H1 (cell line): ENCODE measurements around the gene ATP6V1F.
A peak's percentile ranks its signal among the peaks of the same experiment; 100 is the strongest.

Experiments
- EZH2 ChIP-seq: fragments of 200-600 bp; sonication (generic); IDR thresholded peaks from 2 replicates; pipeline ENCODE4 v1.7.1; 2012; ENCODE audit warnings: low read depth, mild to moderate bottlenecking, moderate library complexity, low read length, inconsistent platforms; ENCODE audit not compliant: severe bottlenecking
- HDAC2 ChIP-seq, 2 experiments: fragments of 300-600 bp in 1 of 2; sonication (generic) in 1 of 2; IDR thresholded peaks; 2 replicates each; pipeline ENCODE4 v1.6.1; 2011 to 2012; ENCODE audit warnings: low read depth in 2 of 2, low read length in 2 of 2, mild to moderate bottlenecking in 2 of 2, moderate library complexity in 2 of 2, borderline replicate concordance in 1 of 2, inconsistent platforms in 1 of 2
- JUN ChIP-seq: IDR thresholded peaks from 2 replicates; pipeline ENCODE4 v1.6.1; 2011; ENCODE audit warnings: low read depth, mild to moderate bottlenecking, improper control_type of control experiment, low read length
- POLR2A ChIP-seq, 2 experiments: IDR thresholded peaks; 1 replicate in 1 of 2; 2 replicates in 1 of 2; pipeline ENCODE4 v1.6.1; 2011; ENCODE audit warnings: low read depth in 2 of 2, low read length in 2 of 2, mild to moderate bottlenecking in 2 of 2; ENCODE audit errors: control extremely low read depth in 1 of 2
- POLR2AphosphoS5 ChIP-seq: IDR thresholded peaks from 2 replicates; pipeline ENCODE4 v1.6.1; 2011; ENCODE audit warnings: low read depth, low read length
- RBBP5 ChIP-seq: IDR thresholded peaks from 2 replicates; pipeline ENCODE4 v1.7.1; 2012; ENCODE audit warnings: low read depth, mild to moderate bottlenecking, inconsistent platforms, low read length, moderate library complexity, borderline replicate concordance
- SIRT6 ChIP-seq: IDR thresholded peaks from one replicate; pipeline ENCODE4 v1.7.1; 2012; ENCODE audit warnings: low read length, inconsistent platforms
- SIX5 ChIP-seq: IDR thresholded peaks from 2 replicates; pipeline ENCODE4 v1.6.1; 2011; ENCODE audit warnings: mild to moderate bottlenecking, low read depth, low read length
- TAF1 ChIP-seq: IDR thresholded peaks from 2 replicates; pipeline ENCODE4 v1.6.1; 2011; ENCODE audit warnings: mild to moderate bottlenecking, low read depth, low read length
- TCF12 ChIP-seq: IDR thresholded peaks from 2 replicates; pipeline ENCODE4 v1.6.1; 2011; ENCODE audit warnings: low read depth, mild to moderate bottlenecking, low read length
- TF ChIP-seq, protein P1 (sequence below): IDR thresholded peaks from 2 replicates; pipeline ENCODE4 v1.6.1; 2012; ENCODE audit warnings: inconsistent platforms
- TF ChIP-seq, protein P2 (sequence below), 3 experiments: IDR thresholded peaks; 1 replicate in 2 of 3; 2 replicates in 1 of 3; pipeline versions ENCODE4 v1.5.1 to v1.6.1; 2011; ENCODE audit warnings: low read length in 3 of 3, mild to moderate bottlenecking in 3 of 3, inconsistent platforms in 2 of 3, low read depth in 1 of 3, moderate library complexity in 1 of 3; ENCODE audit not compliant: insufficient read depth in 1 of 3; ENCODE audit errors: control extremely low read depth in 1 of 3
- TF ChIP-seq, protein P3 (sequence below): IDR thresholded peaks from 2 replicates; pipeline ENCODE4 v1.6.1; 2011; ENCODE audit warnings: low read depth, mild to moderate bottlenecking, low read length; ENCODE audit not compliant: insufficient read depth

DNA sequence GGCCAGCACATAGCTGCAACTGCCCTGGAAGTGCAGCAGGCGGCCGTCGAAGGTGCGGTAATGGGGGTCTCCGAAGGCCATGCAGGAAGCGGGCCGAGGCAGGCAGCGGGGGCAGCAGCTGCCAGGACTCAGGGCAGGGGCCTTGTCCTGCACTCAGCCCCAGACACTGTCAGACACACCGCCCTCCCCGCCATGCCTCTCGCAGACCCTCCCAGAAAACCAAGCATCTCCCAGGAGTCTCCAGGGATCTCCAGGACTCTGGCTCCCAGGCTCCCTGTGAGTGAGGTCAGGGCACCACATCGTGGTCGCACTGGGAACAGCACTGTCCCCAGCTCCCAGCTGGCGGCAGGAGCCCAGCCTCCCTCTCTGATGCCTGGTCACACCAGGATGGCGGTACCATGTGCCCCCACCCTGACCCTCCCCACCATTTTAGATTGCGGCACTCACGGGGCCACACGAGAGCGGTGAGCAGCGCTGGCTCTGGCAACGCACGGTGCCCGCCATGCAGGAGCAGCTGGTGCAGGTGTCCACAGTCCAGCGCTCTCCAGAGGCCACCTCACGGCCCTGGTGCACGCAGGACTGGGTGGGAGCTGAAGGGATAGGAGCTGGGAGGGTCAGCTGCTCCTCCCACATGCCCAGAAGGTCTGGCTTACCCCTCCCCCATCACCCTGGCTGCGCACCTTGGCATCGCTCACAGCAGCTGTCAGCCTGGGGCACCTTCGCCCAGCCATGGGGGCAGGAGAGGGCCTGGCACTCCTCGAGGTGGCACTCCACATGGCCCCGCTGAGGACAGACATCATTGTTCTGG, 17.5 kb downstream of the ATP6V1F start:
- TF ChIP-seq TAF1 (no peak), RBBP5 (no peak), POLR2A (IDR thresholded peaks at IDR 0.05; ENCODE audit: control extremely low read depth in 1 of 2, low read depth in 2 of 2, low read length in 2 of 2) (no peak), SIX5 (no peak), JUN (no peak), POLR2AphosphoS5 (no peak), HDAC2 (IDR thresholded peaks at IDR 0.05; ENCODE audit: borderline replicate concordance in 1 of 2, low read depth in 2 of 2, low read length in 2 of 2) (no peak), EZH2 (no peak), TCF12 (no peak), SIRT6 (no peak)
- TF ChIP-seq, protein P1, sequence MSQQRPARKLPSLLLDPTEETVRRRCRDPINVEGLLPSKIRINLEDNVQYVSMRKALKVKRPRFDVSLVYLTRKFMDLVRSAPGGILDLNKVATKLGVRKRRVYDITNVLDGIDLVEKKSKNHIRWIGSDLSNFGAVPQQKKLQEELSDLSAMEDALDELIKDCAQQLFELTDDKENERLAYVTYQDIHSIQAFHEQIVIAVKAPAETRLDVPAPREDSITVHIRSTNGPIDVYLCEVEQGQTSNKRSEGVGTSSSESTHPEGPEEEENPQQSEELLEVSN: peak; percentile 1; the same call in 1 of the 2 replicates
- TF ChIP-seq, protein P2, sequence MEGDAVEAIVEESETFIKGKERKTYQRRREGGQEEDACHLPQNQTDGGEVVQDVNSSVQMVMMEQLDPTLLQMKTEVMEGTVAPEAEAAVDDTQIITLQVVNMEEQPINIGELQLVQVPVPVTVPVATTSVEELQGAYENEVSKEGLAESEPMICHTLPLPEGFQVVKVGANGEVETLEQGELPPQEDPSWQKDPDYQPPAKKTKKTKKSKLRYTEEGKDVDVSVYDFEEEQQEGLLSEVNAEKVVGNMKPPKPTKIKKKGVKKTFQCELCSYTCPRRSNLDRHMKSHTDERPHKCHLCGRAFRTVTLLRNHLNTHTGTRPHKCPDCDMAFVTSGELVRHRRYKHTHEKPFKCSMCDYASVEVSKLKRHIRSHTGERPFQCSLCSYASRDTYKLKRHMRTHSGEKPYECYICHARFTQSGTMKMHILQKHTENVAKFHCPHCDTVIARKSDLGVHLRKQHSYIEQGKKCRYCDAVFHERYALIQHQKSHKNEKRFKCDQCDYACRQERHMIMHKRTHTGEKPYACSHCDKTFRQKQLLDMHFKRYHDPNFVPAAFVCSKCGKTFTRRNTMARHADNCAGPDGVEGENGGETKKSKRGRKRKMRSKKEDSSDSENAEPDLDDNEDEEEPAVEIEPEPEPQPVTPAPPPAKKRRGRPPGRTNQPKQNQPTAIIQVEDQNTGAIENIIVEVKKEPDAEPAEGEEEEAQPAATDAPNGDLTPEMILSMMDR (IDR thresholded peaks at IDR 0.05; ENCODE audit: control extremely low read depth in 1 of 3, insufficient read depth in 1 of 3, low read depth in 1 of 3, low read length in 3 of 3): peak in 2 of 3 experiments; percentile 96 to 97; a peak in 3 of 4 replicates
- TF ChIP-seq, protein P3, sequence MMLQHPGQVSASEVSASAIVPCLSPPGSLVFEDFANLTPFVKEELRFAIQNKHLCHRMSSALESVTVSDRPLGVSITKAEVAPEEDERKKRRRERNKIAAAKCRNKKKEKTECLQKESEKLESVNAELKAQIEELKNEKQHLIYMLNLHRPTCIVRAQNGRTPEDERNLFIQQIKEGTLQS: no peak
